Breast epithelium (tissue), 4 donors: ENCODE data around the gene MFAP2. TPM values are rescaled to one million over a fixed set of nuclear protein-coding genes. Genes with fewer than 3 reads are reported as not detected.

Experiments
- DNase-seq, 2 donors: peaks; one replicate each; pipeline ENCODE4 v3.0.0-alpha.2; 2019; ENCODE audit warnings: low spot score in 2 of 2
- H3K27ac ChIP-seq, 2 donors: fragments of 200-600 bp; sonication (generic) in 1 of 2; one replicate each; pipeline ENCODE4 v1.5.1; 2016 to 2019; ENCODE audit warnings: mild to moderate bottlenecking in 1 of 2
- H3K27me3 ChIP-seq, 2 donors: fragments of 200-600 bp; sonication (generic) in 1 of 2; one replicate each; pipeline versions ENCODE4 v1.5.1 to v1.6.0; 2017 to 2019; ENCODE audit warnings: control low read depth in 1 of 2, mild to moderate bottlenecking in 1 of 2
- H3K36me3 ChIP-seq: fragments of 200-600 bp; one replicate; pipeline ENCODE4 v1.5.1; 2019
- H3K4me1 ChIP-seq, 2 donors: fragments of 200-600 bp; sonication (generic); one replicate each; pipeline ENCODE4 v1.5.1; 2016 to 2019; ENCODE audit warnings: control low read depth in 1 of 2
- H3K4me3 ChIP-seq, 3 donors: fragments of 200-600 bp; sonication (generic); 1 replicate in 2 of 3; 2 replicates in 1 of 3; pipeline ENCODE4 v1.5.1; 2016 to 2019; ENCODE audit warnings: mild to moderate bottlenecking in 3 of 3, moderate library complexity in 2 of 3
- H3K9me3 ChIP-seq, 2 donors: fragments of 200-600 bp; sonication (generic) in 1 of 2; one replicate each; pipeline ENCODE4 v1.5.1; 2016 to 2019; ENCODE audit warnings: control low read depth in 1 of 2
- POLR2A ChIP-seq: fragments of 450-650 bp; IDR thresholded peaks from one replicate; pipeline ENCODE4 v1.6.1; 2016; ENCODE audit warnings: antibody characterized with exemption, mild to moderate bottlenecking, moderate library complexity
- POLR2AphosphoS5 ChIP-seq, 3 donors: sonication (generic); formaldehyde crosslinking; IDR thresholded peaks; one replicate each; pipeline ENCODE4 v1.6.1; 2017; ENCODE audit warnings: antibody characterized with exemption in 3 of 3
- intact Hi-C: fragments of 100-400 bp; cut with DNase I; formaldehyde crosslinking; loops from one replicate; pipeline ENCODE4 v1.15.1; 2023; ENCODE audit warnings: low total_unique reads
- total RNA-seq, 3 donors: library from RNA; depleted of rRNA; stranded (reverse); fragments of >200 nt; gene quantifications; one replicate each; pipeline ENCODE4 v1.1.0, GENCODE V29; 2016
- TF ChIP-seq, protein P1 (sequence below), 3 donors: fragments of 450-650 bp; IDR thresholded peaks; one replicate each; pipeline ENCODE4 v1.5.1; 2016 to 2017; ENCODE audit warnings: antibody characterized with exemption in 3 of 3, mild to moderate bottlenecking in 3 of 3, moderate library complexity in 3 of 3

MFAP2 gene
- total RNA-seq, 3 donors from 2014 or later = 4.5 to 40.2 (median 10.8) TPM

GRCh38 chr1:16972189-16972895, 8.1 kb downstream of the MFAP2 start:
- Histone ChIP-seq H3K4me3 (no peak overlapping the region), H3K4me1 (peaks cover 2 to 3% of the 10 kb centered on the region in 2 donors), H3K9me3 (no peaks in the 10 kb centered on the region), H3K27me3 (no peaks in the 10 kb centered on the region), H3K36me3 (no peaks in the 10 kb centered on the region), H3K27ac (peak overlapping the region in 1 of 2 donors; percentile 5)
- intact Hi-C loops = no loop called here
- TF ChIP-seq POLR2AphosphoS5 (IDR thresholded peaks at IDR 0.05) = no peak
- TF ChIP-seq POLR2A = no peak
- TF ChIP-seq, protein P1, sequence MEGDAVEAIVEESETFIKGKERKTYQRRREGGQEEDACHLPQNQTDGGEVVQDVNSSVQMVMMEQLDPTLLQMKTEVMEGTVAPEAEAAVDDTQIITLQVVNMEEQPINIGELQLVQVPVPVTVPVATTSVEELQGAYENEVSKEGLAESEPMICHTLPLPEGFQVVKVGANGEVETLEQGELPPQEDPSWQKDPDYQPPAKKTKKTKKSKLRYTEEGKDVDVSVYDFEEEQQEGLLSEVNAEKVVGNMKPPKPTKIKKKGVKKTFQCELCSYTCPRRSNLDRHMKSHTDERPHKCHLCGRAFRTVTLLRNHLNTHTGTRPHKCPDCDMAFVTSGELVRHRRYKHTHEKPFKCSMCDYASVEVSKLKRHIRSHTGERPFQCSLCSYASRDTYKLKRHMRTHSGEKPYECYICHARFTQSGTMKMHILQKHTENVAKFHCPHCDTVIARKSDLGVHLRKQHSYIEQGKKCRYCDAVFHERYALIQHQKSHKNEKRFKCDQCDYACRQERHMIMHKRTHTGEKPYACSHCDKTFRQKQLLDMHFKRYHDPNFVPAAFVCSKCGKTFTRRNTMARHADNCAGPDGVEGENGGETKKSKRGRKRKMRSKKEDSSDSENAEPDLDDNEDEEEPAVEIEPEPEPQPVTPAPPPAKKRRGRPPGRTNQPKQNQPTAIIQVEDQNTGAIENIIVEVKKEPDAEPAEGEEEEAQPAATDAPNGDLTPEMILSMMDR (IDR thresholded peaks at IDR 0.05) = no peak
- DNase-seq = no peak

DNA sequence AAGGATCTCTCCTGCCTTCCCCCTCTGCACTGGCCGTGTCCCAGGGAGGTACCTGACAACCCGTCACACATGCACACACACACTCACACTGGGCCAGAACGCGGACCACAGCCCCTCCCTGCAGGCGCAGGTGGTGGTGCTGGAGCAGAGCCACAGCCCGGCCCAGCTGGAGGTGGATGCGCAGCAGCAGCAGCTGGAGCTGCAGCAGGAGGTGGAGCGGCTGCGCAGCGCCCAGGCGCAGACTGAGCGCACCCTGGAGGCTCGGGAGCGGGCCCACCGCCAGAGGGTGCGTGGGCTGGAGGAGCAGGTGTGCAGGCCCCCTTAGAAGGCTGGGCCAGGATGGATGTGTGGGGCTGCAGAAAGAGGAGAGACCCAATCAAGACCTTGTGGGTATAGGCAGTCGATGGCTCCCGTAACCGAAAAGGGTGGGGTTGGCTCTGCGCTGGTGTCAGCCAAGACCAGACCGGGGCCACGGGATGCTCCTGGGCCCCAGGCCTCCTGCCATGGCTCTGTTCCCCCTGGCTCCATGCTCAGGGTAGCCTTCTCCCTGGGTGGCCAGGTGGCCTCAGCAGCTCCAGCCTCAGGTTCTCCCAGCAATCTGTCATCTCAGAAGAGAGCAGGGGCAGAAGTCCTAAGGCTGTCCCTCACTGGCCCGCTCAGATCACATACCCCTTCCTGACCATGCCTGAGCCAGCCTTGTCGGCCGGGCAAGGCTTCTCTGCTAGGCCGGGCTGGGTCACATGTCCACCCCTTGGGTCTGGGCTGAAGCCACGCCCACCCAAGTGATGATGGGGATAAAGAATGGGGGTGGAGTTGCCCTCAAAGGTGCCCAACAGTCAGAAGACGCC, 8.9 kb downstream of the MFAP2 start:
- no peak for DNase-seq

DNA sequence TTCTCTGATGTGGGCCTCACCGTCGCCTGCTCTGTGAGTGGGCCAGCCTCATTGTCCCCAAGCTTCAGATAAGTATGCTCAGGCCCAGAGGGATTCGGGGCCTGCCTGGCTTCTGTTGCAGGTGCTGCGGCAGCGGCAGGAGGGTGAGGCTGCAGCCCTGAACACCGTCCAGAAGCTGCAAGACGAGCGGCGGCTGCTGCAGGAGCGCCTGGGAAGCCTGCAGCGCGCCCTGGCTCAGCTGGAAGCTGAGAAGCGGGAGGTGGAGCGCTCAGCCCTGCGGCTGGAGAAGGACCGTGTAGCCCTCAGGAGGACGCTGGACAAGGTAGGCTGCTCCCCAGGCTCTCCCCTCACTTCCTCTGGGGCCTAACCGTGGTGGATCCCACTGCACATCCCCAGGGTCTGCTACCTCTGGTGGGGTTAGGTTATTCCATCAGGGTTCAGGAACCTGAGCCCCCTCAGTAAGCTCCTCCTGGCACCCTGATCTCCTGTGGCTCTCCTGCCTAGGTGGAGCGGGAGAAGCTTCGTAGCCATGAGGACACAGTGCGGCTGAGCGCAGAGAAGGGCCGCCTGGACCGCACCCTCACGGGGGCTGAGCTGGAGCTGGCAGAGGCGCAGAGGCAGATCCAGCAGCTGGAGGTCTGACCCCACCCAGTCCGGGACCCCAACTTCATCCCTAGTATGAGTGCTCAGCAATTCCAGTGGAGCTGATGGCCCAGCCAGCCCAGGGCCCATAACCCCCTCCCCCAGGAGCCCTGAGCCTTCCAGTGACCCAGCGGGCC, 10.1 kb downstream of the MFAP2 start:
- Histone ChIP-seq H3K27ac (no peak overlapping the region), H3K4me1 (peaks cover 4 to 5% of the 10 kb centered on the region in 2 donors), H3K27me3 (no peaks in the 10 kb centered on the region), H3K4me3 (no peak overlapping the region), H3K9me3 (no peaks in the 10 kb centered on the region), H3K36me3 (no peaks in the 10 kb centered on the region)
- TF ChIP-seq POLR2AphosphoS5 (IDR thresholded peaks at IDR 0.05) (no peak), POLR2A (no peak)
- TF ChIP-seq, protein P1 (IDR thresholded peaks at IDR 0.05) = no peak
- intact Hi-C loops = no loop called here
- no peak for DNase-seq

More for the DNA sequence above, 8.9 kb downstream of the MFAP2 start:
- Histone ChIP-seq H3K27ac (peak overlapping the region in 1 of 2 donors; percentile 5), H3K36me3 (no peaks in the 10 kb centered on the region), H3K9me3 (no peaks in the 10 kb centered on the region), H3K4me1 (peaks cover 4 to 5% of the 10 kb centered on the region in 2 donors), H3K27me3 (no peaks in the 10 kb centered on the region), H3K4me3 (no peak overlapping the region)
- intact Hi-C loops = no loop called here
- TF ChIP-seq POLR2AphosphoS5 (IDR thresholded peaks at IDR 0.05) = no peak

- no peak for DNase-seq
- intact Hi-C loops = no loop called here
- Histone ChIP-seq H3K36me3 (no peaks in the 10 kb centered on the region), H3K4me1 (peaks cover 4 to 5% of the 10 kb centered on the region in 2 donors), H3K4me3 (no peak overlapping the region), H3K27me3 (no peaks in the 10 kb centered on the region), H3K9me3 (no peaks in the 10 kb centered on the region), H3K27ac (no peak overlapping the region)
- TF ChIP-seq, protein P1 (IDR thresholded peaks at IDR 0.05) = no peak
- TF ChIP-seq POLR2AphosphoS5 (IDR thresholded peaks at IDR 0.05) (no peak), POLR2A (no peak)
These were observed 10.8 kb downstream of the MFAP2 start for GRCh38 chr1:16969651-16970050.

DNA sequence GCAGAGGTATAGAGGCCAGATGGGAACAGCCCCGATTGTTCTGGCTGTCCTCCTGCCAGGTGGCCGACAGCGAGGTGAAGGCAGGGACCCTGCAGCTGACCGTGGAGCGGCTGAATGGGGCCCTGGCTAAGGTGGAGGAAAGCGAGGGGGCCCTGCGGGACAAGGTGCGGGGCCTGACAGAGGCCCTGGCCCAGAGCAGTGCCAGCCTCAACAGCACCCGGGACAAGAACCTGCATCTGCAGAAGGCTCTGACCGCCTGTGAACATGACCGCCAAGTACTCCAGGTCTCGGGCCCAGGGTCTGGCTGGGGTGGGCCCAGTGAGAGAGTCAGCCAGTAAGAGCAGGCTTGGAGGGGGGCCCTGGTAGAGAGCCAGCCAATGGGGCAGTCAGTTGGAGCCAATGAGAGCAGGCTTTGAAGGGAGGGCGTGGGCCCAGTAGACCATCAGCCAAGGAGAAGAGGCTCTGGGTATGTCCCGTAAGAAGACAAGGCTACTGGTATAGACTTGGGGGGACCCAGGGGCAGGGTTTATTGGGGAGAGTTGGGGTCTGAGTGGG, 11.3 kb downstream of the MFAP2 start:
- H3K36me3 ChIP-seq = no peaks in the 10 kb centered on the region
- H3K27me3 ChIP-seq = no peaks in the 10 kb centered on the region
- H3K4me1 ChIP-seq = peaks cover 4 to 5% of the 10 kb centered on the region in 2 donors
- no peak overlapping the region for H3K27ac ChIP-seq
- H3K9me3 ChIP-seq = no peaks in the 10 kb centered on the region
- no peak for TF ChIP-seq POLR2AphosphoS5 (IDR thresholded peaks at IDR 0.05)
- TF ChIP-seq, protein P1 (IDR thresholded peaks at IDR 0.05) = no peak
- no peak for TF ChIP-seq POLR2A
- intact Hi-C loops = no loop called here
- no peak overlapping the region for H3K4me3 ChIP-seq
- DNase-seq = no peak
